Upper lobe of right lung (tissue), 1 donor: ENCODE measurements around the gene COA8. TPM values are rescaled to one million over a fixed set of nuclear protein-coding genes. Genes with fewer than 3 reads are reported as not detected.

Source experiments
- ATAC-seq: fragments of 200-7000 bp; cut with Tn5 transposase; one replicate; pipeline ENCODE4 v1.9.1; 2020; ENCODE audit warnings: mild to moderate bottlenecking, moderate library complexity
- DNase-seq: peaks from one replicate; pipeline ENCODE4 v3.0.0-alpha.2; 2020
- H3K27ac ChIP-seq: fragments of 200-600 bp; one replicate; pipeline ENCODE4 v1.8.0; 2022
- H3K27me3 ChIP-seq: fragments of 200-600 bp; one replicate; pipeline ENCODE4 v1.8.0; 2022; ENCODE audit warnings: mild to moderate bottlenecking
- H3K36me3 ChIP-seq: fragments of 200-600 bp; one replicate; pipeline ENCODE4 v1.8.0; 2022
- H3K4me1 ChIP-seq: fragments of 200-600 bp; one replicate; pipeline ENCODE4 v1.8.0; 2022
- H3K4me3 ChIP-seq: fragments of 200-600 bp; one replicate; pipeline ENCODE4 v1.8.0; 2022; ENCODE audit warnings: mild to moderate bottlenecking
- H3K9me3 ChIP-seq: fragments of 200-600 bp; one replicate; pipeline ENCODE4 v1.8.0; 2022
- intact Hi-C: fragments of 100-400 bp; cut with DNase I; formaldehyde crosslinking; loops from one replicate; pipeline ENCODE4 v1.11.0; 2022
- total RNA-seq: library from RNA; stranded (reverse); fragmentation: NEBNext Ultra II Directional; extraction: Animal tissue kit (Norgen Biotek cat#: 25700); gene quantifications from one replicate; pipeline ENCODE4 v1.2.1, GENCODE V29; 2021
- TF ChIP-seq, protein P1 (sequence below): fragments of 200-600 bp; IDR thresholded peaks from one replicate; pipeline ENCODE4 v1.8.0; 2022; ENCODE audit warnings: antibody characterized with exemption
- donor health status: DM: no; HTN: yes; CAD: no; lungs with severe emphysema.

COA8 gene
- total RNA-seq, 1 donor from 2014 or later: 29.7 TPM

DNA sequence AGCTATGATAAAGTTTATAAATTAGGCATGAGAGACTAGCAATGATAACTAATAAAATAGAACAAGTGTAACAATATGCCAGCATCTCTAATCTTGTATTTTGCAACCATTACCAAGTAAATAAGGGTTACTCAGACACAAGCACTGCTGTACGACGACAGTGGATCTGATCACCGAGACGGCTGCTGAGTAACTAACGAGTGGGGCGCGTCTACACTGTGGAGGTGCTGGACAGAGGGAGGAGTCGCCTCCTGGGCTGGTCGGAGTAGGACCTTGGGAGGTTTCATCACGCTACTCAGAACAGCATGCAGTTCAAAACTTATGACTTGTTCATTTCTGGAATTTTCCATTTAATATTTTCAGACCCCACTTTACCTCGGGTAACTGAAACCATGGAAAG is 18.4 kb downstream of the COA8 start:
- no peaks in the 10 kb centered on the region for H3K9me3 ChIP-seq
- H3K4me3 ChIP-seq: no peak overlapping the region
- H3K27ac ChIP-seq: no peak overlapping the region
- TF ChIP-seq, protein P1, sequence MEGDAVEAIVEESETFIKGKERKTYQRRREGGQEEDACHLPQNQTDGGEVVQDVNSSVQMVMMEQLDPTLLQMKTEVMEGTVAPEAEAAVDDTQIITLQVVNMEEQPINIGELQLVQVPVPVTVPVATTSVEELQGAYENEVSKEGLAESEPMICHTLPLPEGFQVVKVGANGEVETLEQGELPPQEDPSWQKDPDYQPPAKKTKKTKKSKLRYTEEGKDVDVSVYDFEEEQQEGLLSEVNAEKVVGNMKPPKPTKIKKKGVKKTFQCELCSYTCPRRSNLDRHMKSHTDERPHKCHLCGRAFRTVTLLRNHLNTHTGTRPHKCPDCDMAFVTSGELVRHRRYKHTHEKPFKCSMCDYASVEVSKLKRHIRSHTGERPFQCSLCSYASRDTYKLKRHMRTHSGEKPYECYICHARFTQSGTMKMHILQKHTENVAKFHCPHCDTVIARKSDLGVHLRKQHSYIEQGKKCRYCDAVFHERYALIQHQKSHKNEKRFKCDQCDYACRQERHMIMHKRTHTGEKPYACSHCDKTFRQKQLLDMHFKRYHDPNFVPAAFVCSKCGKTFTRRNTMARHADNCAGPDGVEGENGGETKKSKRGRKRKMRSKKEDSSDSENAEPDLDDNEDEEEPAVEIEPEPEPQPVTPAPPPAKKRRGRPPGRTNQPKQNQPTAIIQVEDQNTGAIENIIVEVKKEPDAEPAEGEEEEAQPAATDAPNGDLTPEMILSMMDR: no peak
- ATAC-seq (no peak), DNase-seq (no peak)
- intact Hi-C loops: no loop called here
- peaks cover 20% of the 10 kb centered on the region for H3K4me1 ChIP-seq
- H3K36me3 ChIP-seq: peaks cover 8% of the 10 kb centered on the region
- no peaks in the 10 kb centered on the region for H3K27me3 ChIP-seq

DNA sequence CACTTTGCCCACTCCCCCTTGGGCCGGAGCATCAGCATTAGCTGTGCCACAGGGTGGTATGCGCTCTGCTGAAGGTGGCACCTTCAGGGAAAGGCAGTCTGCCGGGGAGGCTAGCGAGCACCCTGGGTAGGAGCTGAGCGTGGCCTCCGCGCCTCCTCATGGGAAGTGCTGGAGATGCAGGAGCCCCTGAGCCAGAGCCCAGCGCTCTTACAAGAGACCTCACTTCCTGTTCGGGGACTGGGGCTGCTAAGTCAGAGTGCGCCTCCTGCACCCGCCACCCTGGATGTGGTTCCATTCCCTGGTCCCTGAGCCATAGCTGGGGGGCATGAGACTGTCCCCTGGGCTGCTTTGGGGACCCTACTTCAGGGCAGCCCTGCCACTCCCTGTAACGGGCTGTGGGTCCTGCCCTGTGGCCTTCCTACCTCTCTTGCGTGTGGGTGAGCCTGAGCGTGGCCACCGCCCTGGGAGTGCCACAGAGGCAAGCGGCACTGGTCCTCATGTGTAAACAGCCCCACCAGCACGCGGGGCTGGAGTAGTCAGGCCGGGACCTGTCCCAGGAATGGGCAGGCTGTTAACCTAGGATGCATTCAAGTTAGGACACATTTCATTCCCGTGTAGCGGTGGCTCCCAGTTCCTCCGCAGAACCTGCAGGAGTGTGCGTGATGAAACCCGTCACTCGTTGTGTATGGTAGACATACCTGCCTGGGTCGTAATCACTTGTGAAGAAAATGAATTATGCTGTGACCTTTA is 19.4 kb downstream of the COA8 start:
- intact Hi-C loops: no loop called here
- no peak for DNase-seq
- no peak overlapping the region for H3K27ac ChIP-seq

DNA sequence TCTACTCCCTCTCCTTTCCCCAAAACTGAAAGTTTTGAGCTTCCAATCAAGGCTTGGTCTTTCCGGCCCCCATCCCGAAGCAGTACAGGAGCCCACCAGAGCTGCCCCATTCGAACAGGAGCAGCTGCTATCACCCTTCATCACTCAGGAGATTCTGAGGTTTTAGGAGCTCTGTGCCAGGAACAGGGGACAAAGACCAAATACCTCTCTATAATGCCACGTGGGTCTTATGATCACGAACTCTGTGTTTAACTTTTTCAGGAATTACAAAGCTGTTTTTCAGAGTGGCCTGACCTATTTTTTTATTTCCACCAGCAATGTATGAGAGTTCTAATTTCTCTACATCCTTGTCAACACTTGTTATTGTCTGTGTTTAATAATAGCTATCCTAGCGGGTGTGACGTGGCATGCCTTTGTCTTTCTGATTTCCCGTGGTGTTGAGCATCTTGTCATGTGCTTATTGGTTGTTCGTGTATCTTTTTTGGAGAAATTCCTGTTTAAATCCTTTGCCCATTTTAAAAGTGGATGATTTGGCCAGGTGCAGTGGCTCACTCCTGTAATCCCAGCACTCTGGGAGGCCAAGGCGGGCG is 21.7 kb downstream of the COA8 start:
- H3K27me3 ChIP-seq: no peaks in the 10 kb centered on the region
- ATAC-seq (no peak), DNase-seq (no peak)
- H3K36me3 ChIP-seq: peaks cover 23% of the 10 kb centered on the region
- intact Hi-C loops: no loop called here
- H3K4me3 ChIP-seq: no peak overlapping the region
- TF ChIP-seq, protein P1: no peak
- no peaks in the 10 kb centered on the region for H3K9me3 ChIP-seq
- H3K27ac ChIP-seq: no peak overlapping the region
- H3K4me1 ChIP-seq: no peaks in the 10 kb centered on the region

More for the DNA sequence above, 19.4 kb downstream of the COA8 start:
- peak; percentile 43 for ATAC-seq
- Histone ChIP-seq H3K36me3 (peaks cover 8% of the 10 kb centered on the region), H3K27me3 (no peaks in the 10 kb centered on the region), H3K9me3 (no peaks in the 10 kb centered on the region), H3K4me3 (no peak overlapping the region), H3K4me1 (peaks cover 13% of the 10 kb centered on the region)
- TF ChIP-seq, protein P1: no peak

DNA sequence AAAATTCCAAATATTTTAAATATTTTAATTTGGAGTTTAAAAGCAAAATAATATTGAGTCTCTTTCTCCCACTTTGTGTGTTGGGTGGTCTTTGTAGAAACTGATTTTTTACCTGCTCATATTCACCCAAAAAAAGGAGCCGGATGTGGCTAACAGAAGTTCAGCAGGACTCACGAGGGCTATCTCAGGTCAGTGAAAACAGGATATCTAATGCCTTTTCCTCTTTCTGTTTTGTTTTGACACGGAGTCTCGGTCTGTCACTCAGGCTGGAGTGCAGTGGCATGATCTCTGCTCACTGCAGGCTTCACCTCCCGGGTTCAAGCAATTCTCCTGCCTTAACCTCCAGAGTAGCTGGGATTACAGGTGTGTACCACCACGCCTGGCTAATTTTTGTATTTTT is 30.8 kb downstream of the COA8 start:
- Histone ChIP-seq H3K27ac (no peak overlapping the region), H3K36me3 (peaks cover 12% of the 10 kb centered on the region), H3K4me3 (no peak overlapping the region), H3K9me3 (no peaks in the 10 kb centered on the region), H3K27me3 (no peaks in the 10 kb centered on the region), H3K4me1 (peaks cover 6% of the 10 kb centered on the region)
- no peak for ATAC-seq
- intact Hi-C loops: no loop called here
- DNase-seq: no peak
- TF ChIP-seq, protein P1: no peak

DNA sequence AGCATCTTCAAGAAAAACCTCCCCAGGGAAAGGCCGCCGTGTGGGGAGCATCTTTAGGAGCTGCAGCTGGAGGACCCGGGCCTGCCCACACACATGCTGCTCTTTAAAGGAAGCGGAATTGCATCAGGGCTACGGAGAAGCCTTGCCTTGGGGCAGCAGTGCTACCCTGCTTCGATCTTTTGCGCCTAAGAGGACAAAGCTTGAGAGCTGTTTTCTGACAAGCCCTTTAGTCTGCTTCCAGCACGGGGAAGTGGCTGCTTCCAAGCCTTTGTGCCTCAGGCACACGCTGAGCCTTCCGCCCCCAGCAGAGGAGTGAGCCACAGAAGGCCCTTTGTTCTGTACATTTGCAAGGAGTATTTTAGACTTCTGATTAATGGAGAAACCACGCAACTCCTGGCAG is 31.5 kb downstream of the COA8 start:
- Histone ChIP-seq H3K36me3 (peaks cover 6% of the 10 kb centered on the region), H3K27me3 (no peaks in the 10 kb centered on the region), H3K4me3 (no peak overlapping the region), H3K9me3 (no peaks in the 10 kb centered on the region), H3K4me1 (peaks cover 6% of the 10 kb centered on the region), H3K27ac (no peak overlapping the region)
- intact Hi-C loops: no loop called here
- ATAC-seq (no peak), DNase-seq (no peak)
- TF ChIP-seq, protein P1: no peak
